ENCODE data around the gene CTNNBL1.

GRCh38 chr20:37827605-37828004 is 133.8 kb downstream of the CTNNBL1 start:
- TF ChIP-seq CTCF (IDR thresholded peaks at IDR 0.05) (no peak), POLR2AphosphoS5 (IDR thresholded peaks at IDR 0.05; ENCODE audit: low read depth, low read length) (no peak), REST (IDR thresholded peaks at IDR 0.05; ENCODE audit: insufficient read depth in 1 of 2, low read depth in 2 of 2, low read length in 1 of 2) (no peak), TCF7L2 (IDR thresholded peaks at IDR 0.05; ENCODE audit: low read depth, low read length) (no peak)

All from Panc1 (cell line).